ENCODE measurements around the gene CERS4.

Gene CERS4

DNA sequence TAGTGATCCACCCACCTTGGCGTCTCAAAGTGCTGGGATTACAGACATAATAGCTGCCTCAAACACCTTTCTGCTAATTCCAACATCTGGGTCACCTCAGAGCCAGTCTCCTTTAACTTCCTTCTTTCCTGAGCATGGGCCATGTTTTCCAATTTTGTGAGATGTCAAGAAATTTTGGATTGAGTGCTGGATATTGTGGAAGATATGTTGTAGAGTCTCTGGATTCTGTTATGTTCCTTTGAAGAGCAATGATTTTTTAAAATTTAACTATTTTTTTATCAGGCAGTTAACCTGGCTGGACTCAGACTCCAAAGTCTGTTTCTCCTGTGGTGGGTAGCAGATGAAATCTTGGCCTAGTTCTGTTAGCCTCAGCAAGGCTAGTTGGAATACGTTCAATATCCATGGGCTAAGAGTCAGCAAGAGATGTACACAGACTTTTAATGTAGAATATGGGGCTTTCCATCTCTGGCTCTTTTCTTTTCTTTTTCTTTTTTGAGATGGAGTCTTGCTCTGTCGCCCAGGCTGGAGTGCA is 22.0 kb downstream of the CERS4 start:
- Histone ChIP-seq H3K9ac (ENCODE audit: low read length) (no peak overlapping the region), H3K9me3 (ENCODE audit: control insufficient read depth, insufficient read depth, low read depth, low read length) (no peaks in the 10 kb centered on the region), H3K4me1 (ENCODE audit: control insufficient read depth, insufficient read depth, low read length) (no peaks in the 10 kb centered on the region), H3K27ac (ENCODE audit: low read depth, low read length) (no peak overlapping the region), H3K27me3 (ENCODE audit: control insufficient read depth, insufficient read depth, low read length) (no peaks in the 10 kb centered on the region), H3K4me3 (ENCODE audit: low read depth, low read length) (no peak overlapping the region), H3K36me3 (ENCODE audit: control insufficient read depth, insufficient read depth, low read length) (peaks cover 24% of the 10 kb centered on the region)

DNA sequence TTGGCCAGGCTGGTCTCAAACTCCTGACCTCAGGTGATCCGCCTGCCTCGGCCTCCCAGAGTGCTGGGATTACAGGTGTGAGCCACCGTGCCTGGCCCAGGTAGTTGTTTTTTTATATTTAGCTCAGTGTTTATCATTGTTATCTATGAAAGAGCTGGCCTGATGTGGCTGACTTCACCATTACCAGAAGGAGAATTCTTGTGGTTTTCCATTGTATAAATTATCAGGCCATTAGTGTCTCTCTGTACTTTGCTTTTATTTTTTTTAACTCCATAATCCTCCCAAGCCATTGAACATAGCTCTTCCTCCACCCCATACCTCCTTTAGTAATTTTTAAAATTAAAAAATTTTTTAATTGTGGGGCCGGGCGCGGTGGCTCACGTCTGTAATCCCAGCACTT is 24.2 kb downstream of the CERS4 start:
- Histone ChIP-seq H3K9me3 (ENCODE audit: control insufficient read depth, insufficient read depth, low read depth, low read length) (no peaks in the 10 kb centered on the region), H3K36me3 (ENCODE audit: control insufficient read depth, insufficient read depth, low read length) (peaks cover 15% of the 10 kb centered on the region), H3K4me1 (ENCODE audit: control insufficient read depth, insufficient read depth, low read length) (no peaks in the 10 kb centered on the region), H3K9ac (ENCODE audit: low read length) (no peak overlapping the region), H3K27ac (ENCODE audit: low read depth, low read length) (no peak overlapping the region), H3K27me3 (ENCODE audit: control insufficient read depth, insufficient read depth, low read length) (no peaks in the 10 kb centered on the region), H3K4me3 (ENCODE audit: low read depth, low read length) (no peak overlapping the region)

DNA sequence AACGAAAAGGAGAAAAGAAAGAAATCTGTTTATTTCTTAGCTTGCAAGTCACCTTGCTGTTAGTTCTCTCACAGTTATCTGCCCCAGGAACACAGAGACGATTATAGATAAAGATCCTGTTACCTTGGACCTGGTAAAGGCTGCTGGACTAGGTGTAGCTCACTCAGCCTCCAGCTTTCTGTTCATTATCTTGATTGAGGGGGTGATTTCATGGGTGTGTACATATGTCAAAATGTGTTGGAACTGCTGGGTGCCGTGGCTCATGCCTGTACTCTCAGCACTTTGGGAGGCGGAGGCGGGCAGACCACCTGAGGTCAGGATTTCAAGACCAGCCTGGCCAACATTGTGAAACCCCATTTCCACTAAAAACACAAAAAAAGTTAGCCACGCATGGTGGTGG is 27.9 kb downstream of the CERS4 start:
- Histone ChIP-seq H3K27me3 (ENCODE audit: control insufficient read depth, insufficient read depth, low read length) (no peaks in the 10 kb centered on the region), H3K4me3 (ENCODE audit: low read depth, low read length) (no peak overlapping the region), H3K4me1 (ENCODE audit: control insufficient read depth, insufficient read depth, low read length) (peaks cover 10% of the 10 kb centered on the region), H3K36me3 (ENCODE audit: control insufficient read depth, insufficient read depth, low read length) (peaks cover 17% of the 10 kb centered on the region), H3K9me3 (ENCODE audit: control insufficient read depth, insufficient read depth, low read depth, low read length) (no peaks in the 10 kb centered on the region), H3K27ac (ENCODE audit: low read depth, low read length) (no peak overlapping the region), H3K9ac (ENCODE audit: low read length) (no peak overlapping the region)

DNA sequence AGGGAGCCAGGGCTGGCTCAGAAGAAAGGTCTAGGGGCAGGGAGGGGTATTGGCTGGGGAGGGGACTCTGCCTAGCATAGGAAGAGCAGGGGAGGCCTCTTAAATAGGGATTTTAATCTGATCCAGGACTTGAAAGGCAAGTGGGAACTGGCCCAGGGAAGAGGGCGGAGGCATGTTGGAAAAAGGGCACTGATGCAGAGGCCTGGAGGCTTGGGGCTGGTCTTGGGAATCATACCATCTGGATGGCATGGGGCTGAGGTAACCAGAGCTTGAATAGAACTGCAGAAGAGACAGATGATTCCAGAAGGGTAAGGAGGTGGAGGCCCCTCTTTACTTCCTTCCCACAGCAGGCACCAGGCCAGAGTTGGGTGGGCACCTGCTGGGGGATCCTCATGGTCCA is 29.1 kb downstream of the CERS4 start:
- H3K9ac ChIP-seq (ENCODE audit: low read length) = no peak overlapping the region
- H3K27me3 ChIP-seq (ENCODE audit: control insufficient read depth, insufficient read depth, low read length) = no peaks in the 10 kb centered on the region
- peaks cover 11% of the 10 kb centered on the region for H3K9me3 ChIP-seq (ENCODE audit: control insufficient read depth, insufficient read depth, low read depth, low read length)
- H3K4me1 ChIP-seq (ENCODE audit: control insufficient read depth, insufficient read depth, low read length) = peaks cover 10% of the 10 kb centered on the region
- H3K36me3 ChIP-seq (ENCODE audit: control insufficient read depth, insufficient read depth, low read length) = peaks cover 27% of the 10 kb centered on the region
- no peak overlapping the region for H3K27ac ChIP-seq (ENCODE audit: low read depth, low read length)
- no peak overlapping the region for H3K4me3 ChIP-seq (ENCODE audit: low read depth, low read length)

DNA sequence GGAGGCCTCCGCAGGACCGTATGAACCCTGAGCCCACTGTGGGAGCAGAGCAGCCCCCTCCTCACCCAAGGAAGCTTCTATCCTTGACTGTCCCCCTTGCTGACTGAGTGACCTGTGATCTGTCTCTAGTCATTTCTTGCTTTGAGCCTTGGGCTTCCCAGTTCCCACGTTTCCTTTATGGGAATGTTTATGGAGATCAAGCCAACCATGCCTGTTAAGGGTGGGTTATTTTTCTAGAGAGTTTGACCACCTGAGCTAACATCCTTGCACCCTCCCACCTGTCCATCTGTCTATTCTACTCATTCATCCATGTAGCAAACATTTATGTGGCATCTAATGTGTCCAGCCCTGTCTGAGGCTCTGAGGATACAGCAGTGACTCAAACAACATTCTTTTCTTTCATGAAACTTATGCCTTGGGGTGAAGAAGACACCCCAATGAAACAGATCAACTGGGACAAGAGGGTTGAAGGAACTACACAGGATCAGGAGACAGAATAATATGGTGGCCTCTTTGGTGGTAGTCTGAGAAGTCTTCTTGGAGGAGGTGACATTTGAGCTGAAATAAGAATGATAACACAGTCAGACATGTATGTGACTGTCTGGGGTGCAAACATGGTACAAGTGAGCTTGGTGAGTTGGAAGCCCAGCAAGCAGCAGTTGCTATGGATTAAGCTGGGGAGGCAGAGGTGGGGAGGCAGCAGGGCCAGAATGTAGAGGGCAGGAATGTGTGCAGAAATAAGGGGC is 30.5 kb downstream of the CERS4 start:
- H3K36me3 ChIP-seq (ENCODE audit: control insufficient read depth, insufficient read depth, low read length) = peaks cover 34% of the 10 kb centered on the region
- no peak overlapping the region for H3K27ac ChIP-seq (ENCODE audit: low read depth, low read length)
- H3K4me3 ChIP-seq (ENCODE audit: low read depth, low read length) = peak overlapping the region; percentile 3; the same call in 1 of the 2 replicates
- H3K9ac ChIP-seq (ENCODE audit: low read length) = no peak overlapping the region
- no peaks in the 10 kb centered on the region for H3K27me3 ChIP-seq (ENCODE audit: control insufficient read depth, insufficient read depth, low read length)
- H3K9me3 ChIP-seq (ENCODE audit: control insufficient read depth, insufficient read depth, low read depth, low read length) = peaks cover 13% of the 10 kb centered on the region
- H3K4me1 ChIP-seq (ENCODE audit: control insufficient read depth, insufficient read depth, low read length) = peaks cover 10% of the 10 kb centered on the region

DNA sequence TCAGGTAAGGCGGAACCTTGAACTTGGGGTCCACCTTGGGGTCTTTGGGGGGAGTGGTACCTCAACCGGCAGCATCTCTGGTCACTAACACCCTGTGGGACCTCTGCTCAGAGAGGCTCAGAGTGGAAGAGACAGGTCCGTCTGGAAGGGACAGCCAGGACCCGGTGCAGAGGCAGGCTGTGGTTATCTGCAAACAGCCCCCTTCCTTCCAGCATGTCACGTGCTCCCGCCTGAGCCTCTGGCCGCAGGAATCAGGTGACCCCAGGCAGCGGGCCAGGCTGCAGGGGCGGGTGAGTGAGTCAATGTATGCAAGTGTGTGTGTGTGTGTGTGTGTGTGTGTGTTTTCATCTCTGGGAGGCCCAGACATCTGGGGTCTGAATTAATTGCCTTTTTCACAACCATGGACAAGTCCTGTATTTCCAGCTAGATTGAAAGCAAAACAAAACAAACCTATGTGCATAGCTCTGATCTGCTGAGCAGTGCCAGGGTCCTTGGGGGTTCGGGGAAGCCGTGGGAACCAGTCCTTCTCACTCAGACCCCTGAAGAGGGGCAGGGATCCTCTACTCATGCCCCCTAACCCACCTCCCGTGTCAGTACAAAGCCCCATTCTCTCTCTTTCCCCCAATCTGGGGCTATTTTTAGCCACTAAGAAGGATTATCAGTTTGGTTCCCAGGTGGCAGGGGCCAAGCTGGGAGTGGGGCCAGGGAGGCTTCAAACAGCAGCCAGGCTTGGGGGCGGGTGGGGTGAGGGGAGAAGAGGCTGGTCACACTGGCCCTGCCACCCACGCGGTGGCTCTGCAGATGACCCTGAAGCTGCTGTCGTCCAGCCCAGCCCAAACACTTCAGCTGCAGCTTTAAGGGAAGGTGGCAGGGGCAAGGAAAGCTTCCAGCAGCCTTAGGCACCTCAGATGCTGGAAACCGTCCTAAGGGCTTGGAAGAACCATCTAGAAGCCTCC is 31.4 kb downstream of the CERS4 start:
- peaks cover 34% of the 10 kb centered on the region for H3K36me3 ChIP-seq (ENCODE audit: control insufficient read depth, insufficient read depth, low read length)
- peak overlapping the region; percentile 3; the same call in 1 of the 2 replicates for H3K4me3 ChIP-seq (ENCODE audit: low read depth, low read length)
- H3K9ac ChIP-seq (ENCODE audit: low read length) = no peak overlapping the region
- peak overlapping the region; percentile 38; the same call in 1 of the 2 replicates for H3K27ac ChIP-seq (ENCODE audit: low read depth, low read length)
- no peaks in the 10 kb centered on the region for H3K27me3 ChIP-seq (ENCODE audit: control insufficient read depth, insufficient read depth, low read length)
- H3K9me3 ChIP-seq (ENCODE audit: control insufficient read depth, insufficient read depth, low read depth, low read length) = peaks cover 13% of the 10 kb centered on the region
- H3K4me1 ChIP-seq (ENCODE audit: control insufficient read depth, insufficient read depth, low read length) = peaks cover 10% of the 10 kb centered on the region

DNA sequence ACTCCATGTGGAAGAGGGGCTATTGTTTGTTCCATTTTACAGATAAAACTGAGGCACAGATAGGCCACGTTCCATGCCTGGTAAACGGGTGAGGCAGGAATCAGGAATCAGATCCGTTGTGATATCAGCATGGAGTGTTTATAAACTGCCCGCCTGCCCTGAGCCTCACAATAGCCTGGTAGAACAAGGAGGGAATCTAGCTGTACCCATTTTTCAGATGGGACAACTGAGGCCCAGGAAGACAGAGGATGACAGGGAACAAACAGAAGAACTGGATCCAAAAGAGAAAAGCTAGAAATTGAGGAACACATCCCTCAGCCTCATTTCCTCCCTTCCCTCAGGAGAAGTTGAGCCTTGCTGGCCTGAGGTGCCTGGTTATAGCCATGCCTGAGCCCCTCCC is 32.5 kb downstream of the CERS4 start:
- peaks cover 34% of the 10 kb centered on the region for H3K36me3 ChIP-seq (ENCODE audit: control insufficient read depth, insufficient read depth, low read length)
- H3K4me3 ChIP-seq (ENCODE audit: low read depth, low read length) = no peak overlapping the region
- H3K9ac ChIP-seq (ENCODE audit: low read length) = no peak overlapping the region
- peaks cover 10% of the 10 kb centered on the region for H3K4me1 ChIP-seq (ENCODE audit: control insufficient read depth, insufficient read depth, low read length)
- no peaks in the 10 kb centered on the region for H3K27me3 ChIP-seq (ENCODE audit: control insufficient read depth, insufficient read depth, low read length)
- no peak overlapping the region for H3K27ac ChIP-seq (ENCODE audit: low read depth, low read length)
- peaks cover 13% of the 10 kb centered on the region for H3K9me3 ChIP-seq (ENCODE audit: control insufficient read depth, insufficient read depth, low read depth, low read length)

DNA sequence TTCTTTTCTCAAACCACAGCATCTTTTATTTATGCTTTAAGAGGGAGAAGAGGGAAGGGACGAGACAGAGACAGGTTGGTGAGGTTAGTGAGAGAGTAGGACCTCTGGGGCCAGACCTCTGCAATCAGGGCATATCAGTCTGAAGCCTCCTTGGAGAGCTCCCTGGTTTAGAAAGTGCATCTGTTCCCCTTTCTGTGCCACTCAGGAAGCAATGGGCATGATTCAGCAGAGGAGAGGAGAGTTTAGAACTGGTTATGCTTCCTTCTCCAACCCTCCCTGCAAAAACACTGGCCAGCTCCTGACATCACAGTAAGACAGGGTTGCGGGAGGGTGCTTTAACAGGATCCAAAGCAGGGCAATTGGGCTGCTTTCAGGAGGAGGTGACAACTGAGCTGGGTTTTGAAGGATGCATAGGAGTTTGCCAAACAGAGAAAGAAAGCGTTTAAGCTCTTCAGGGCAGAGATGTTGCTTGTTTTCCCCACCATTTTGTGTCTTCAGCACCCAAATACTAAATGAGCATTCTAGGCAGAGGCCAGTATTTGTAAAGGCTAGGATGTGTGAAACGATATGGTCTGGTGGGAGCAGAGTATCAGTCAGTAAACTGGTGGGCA is 33.1 kb downstream of the CERS4 start:
- peaks cover 35% of the 10 kb centered on the region for H3K36me3 ChIP-seq (ENCODE audit: control insufficient read depth, insufficient read depth, low read length)
- H3K4me1 ChIP-seq (ENCODE audit: control insufficient read depth, insufficient read depth, low read length) = peaks cover 10% of the 10 kb centered on the region
- peaks cover 13% of the 10 kb centered on the region for H3K9me3 ChIP-seq (ENCODE audit: control insufficient read depth, insufficient read depth, low read depth, low read length)
- no peaks in the 10 kb centered on the region for H3K27me3 ChIP-seq (ENCODE audit: control insufficient read depth, insufficient read depth, low read length)
- no peak overlapping the region for H3K27ac ChIP-seq (ENCODE audit: low read depth, low read length)
- no peak overlapping the region for H3K9ac ChIP-seq (ENCODE audit: low read length)
- no peak overlapping the region for H3K4me3 ChIP-seq (ENCODE audit: low read depth, low read length)

DNA sequence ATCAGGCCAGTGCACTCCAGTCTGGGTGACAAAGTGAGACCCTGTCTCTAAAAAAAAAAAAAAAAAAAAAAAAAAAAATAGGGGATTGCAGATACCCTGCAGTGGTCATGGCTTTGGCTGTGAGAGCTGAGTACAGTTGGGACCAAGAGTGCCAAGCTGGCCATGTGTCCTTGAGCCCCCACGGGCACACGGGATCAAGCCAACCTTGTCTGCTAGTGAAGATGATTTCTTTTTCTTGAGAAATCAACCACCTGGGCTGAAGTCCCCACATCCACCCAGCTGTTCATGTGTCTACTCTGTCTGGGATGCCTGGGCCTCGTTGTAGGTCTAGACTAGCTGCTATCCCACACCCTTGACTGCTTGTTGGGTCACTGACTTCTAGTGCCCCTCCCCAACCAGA is 34.0 kb downstream of the CERS4 start:
- H3K9me3 ChIP-seq (ENCODE audit: control insufficient read depth, insufficient read depth, low read depth, low read length) = peaks cover 13% of the 10 kb centered on the region
- H3K4me1 ChIP-seq (ENCODE audit: control insufficient read depth, insufficient read depth, low read length) = peaks cover 10% of the 10 kb centered on the region
- H3K4me3 ChIP-seq (ENCODE audit: low read depth, low read length) = no peak overlapping the region
- no peaks in the 10 kb centered on the region for H3K27me3 ChIP-seq (ENCODE audit: control insufficient read depth, insufficient read depth, low read length)
- H3K9ac ChIP-seq (ENCODE audit: low read length) = no peak overlapping the region
- H3K27ac ChIP-seq (ENCODE audit: low read depth, low read length) = no peak overlapping the region
- H3K36me3 ChIP-seq (ENCODE audit: control insufficient read depth, insufficient read depth, low read length) = peaks cover 39% of the 10 kb centered on the region

DNA sequence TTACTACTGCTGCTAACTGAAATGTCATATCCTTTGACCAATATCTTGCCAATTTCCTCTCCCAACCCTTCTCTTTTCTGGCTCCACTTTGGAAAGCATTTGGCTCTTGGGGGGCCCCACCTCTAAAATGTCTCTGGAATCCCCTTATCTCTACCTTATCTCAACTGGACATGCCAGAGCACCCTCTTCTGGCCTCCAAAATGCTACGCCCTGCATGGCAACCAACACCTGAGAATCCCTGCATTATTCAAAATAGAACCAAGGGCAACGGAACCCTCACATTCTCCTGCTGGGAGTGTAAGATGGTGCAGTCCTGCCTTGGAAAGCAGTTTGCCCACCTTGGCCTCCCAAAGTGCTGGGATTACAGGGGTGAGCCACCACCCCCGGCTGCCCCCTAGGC is 35.3 kb downstream of the CERS4 start:
- Histone ChIP-seq H3K9ac (ENCODE audit: low read length) (no peak overlapping the region), H3K4me3 (ENCODE audit: low read depth, low read length) (no peak overlapping the region), H3K36me3 (ENCODE audit: control insufficient read depth, insufficient read depth, low read length) (peaks cover 41% of the 10 kb centered on the region), H3K27me3 (ENCODE audit: control insufficient read depth, insufficient read depth, low read length) (no peaks in the 10 kb centered on the region), H3K4me1 (ENCODE audit: control insufficient read depth, insufficient read depth, low read length) (peaks cover 10% of the 10 kb centered on the region), H3K27ac (ENCODE audit: low read depth, low read length) (no peak overlapping the region), H3K9me3 (ENCODE audit: control insufficient read depth, insufficient read depth, low read depth, low read length) (peaks cover 13% of the 10 kb centered on the region)
